HG02763 (cell line): ENCODE data around the gene SRSF3.

Source experiments
- ATAC-seq: cut with Tn5 transposase; IDR thresholded peaks from one replicate; pipeline ENCODE4 v1.9.1; 2021; ENCODE audit warnings: mild to moderate bottlenecking, moderate library complexity; ENCODE audit not compliant: unreplicated experiment

The SRSF3 gene

GRCh38 chr6:36622901-36623546 lies 28.9 kb downstream of the SRSF3 start:
- no peak for ATAC-seq

DNA sequence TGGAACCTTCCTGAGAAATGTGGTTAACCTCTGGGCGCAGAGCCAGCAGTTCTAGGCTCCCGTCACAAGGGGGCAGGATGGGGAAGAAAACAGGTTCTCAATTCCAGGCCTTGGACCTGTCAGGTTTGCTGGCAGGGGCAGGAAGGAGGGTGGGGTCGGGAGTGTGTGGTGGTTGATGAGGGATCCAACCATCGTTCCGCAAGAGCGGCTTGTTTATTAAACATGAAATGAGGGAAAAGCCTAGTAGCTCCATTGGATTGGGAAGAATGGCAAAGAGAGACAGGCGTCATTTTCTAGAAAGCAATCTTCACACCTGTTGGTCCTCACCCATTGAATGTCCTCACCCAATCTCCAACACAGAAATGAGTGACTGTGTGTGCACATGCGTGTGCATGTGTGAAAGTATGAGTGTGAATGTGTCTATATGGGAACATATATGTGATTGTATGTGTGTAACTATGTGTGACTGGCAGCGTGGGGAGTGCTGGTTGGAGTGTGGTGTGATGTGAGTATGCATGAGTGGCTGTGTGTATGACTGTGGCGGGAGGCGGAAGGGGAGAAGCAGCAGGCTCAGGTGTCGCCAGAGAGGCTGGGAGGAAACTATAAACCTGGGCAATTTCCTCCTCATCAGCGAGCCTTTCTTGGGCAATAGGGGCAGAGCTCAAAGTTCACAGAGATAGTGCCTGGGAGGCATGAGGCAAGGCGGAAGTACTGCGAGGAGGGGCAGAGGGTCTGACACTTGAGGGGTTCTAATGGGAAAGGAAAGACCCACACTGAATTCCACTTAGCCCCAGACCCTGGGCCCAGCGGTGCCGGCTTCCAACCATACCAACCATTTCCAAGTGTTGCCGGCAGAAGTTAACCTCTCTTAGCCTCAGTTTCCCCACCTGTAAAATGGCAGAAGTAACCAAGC lies 29.6 kb downstream of the SRSF3 start:
- ATAC-seq: peak; percentile 41

- ATAC-seq: no peak
Measured at GRCh38 chr6:36624461-36625157, 30.4 kb downstream of the SRSF3 start.

- ATAC-seq: no peak
Measured at GRCh38 chr6:36625158-36625919, 31.2 kb downstream of the SRSF3 start.

DNA sequence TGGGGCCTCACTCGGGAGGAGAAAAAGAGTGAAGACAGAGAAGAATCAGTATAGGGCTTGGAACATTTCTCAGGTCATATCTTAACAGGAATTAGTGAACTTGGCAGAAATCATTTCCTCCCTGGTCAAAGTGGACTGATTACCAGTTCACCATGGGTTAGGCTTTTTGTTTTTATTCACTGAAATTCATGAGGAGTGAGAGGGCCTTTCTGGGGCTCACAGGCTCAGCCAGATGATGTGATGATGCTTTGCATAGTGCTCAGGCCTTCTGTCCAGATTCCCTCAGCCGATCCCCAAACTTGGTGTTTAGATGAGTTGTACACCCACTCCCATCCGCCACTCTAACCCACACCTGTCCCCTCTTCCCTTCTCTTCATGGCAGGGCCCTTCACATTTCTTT lies 32.5 kb downstream of the SRSF3 start:
- ATAC-seq: no peak

GRCh38 chr6:36627141-36627540 lies 33.0 kb downstream of the SRSF3 start:
- no peak for ATAC-seq

DNA sequence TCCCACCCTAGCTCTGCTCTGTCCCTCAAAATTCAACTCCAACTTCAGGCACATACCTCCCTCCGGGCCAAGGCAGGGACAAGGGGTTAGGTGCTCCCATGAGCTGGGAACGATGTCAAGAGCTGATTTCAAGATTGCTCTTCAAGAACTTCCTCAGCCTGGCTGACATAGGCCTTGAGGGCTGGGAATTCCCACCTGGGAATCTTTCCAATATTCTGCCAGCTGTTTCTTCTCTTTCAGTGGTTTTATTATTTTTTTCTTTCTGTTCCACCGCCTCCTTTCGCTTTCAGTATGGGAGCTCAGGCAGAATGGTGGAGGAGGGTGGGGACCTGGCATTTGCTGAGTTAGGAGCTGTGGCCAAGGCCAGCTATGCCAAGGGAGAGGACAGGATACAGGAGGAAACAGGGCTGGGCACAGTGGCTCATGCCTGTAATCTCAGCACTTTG lies 33.7 kb downstream of the SRSF3 start:
- ATAC-seq: no peak

GRCh38 chr6:36629784-36630183 lies 35.6 kb downstream of the SRSF3 start:
- ATAC-seq: no peak

DNA sequence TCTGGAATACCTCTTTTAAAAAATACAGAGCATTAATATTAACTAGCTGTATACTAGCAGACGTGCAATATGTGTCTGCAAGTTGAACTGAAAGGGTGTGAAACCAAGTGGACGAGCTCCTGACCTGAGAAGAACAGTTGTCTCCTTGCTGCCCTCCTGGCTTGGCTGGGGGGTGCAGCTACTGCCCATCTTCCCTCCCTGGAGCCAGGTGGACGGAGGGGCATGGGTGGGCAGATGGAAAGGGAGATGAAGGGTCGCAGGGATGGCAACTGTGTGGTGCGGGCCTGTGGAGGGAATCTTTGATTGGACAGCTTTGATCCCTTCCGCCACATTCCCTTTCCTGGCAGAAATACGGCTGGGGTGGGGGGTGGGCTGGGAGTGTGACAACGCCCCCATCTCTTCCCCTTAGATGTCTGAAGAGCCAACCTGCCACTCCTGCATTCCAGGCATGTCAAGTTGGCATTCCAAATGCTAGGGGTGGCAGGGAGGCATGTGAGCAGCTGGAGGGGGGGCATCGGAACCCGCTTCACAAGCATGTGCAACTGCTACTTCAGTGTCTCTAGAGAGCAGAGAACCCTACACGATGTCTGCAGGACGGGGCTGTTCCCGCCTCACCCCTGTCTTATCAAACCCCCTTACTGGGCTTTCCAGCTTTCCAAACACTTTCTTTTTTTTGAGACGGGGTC lies 37.3 kb downstream of the SRSF3 start:
- ATAC-seq: no peak

DNA sequence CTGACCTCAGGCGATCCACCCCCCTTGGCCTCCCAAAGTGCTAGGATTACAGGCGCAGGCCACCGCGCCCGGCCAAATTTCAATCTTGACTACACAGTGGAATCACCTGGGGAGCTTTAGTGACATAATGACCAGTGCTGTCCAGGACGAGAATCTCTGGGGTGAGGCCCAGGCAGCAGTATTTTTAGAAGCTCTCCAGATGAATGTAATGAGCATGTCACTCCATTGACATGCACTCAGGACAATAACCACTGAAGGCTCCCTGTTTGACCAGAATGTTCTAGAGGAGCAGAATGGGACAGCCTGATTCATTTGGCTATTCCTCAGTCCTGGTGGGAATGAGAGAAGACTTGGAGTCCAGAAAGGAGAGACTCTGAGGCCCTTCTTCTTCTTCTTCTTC lies 39.2 kb downstream of the SRSF3 start:
- ATAC-seq: no peak

- no peak for ATAC-seq
Measured at GRCh38 chr6:36633915-36634314, 39.8 kb downstream of the SRSF3 start.

DNA sequence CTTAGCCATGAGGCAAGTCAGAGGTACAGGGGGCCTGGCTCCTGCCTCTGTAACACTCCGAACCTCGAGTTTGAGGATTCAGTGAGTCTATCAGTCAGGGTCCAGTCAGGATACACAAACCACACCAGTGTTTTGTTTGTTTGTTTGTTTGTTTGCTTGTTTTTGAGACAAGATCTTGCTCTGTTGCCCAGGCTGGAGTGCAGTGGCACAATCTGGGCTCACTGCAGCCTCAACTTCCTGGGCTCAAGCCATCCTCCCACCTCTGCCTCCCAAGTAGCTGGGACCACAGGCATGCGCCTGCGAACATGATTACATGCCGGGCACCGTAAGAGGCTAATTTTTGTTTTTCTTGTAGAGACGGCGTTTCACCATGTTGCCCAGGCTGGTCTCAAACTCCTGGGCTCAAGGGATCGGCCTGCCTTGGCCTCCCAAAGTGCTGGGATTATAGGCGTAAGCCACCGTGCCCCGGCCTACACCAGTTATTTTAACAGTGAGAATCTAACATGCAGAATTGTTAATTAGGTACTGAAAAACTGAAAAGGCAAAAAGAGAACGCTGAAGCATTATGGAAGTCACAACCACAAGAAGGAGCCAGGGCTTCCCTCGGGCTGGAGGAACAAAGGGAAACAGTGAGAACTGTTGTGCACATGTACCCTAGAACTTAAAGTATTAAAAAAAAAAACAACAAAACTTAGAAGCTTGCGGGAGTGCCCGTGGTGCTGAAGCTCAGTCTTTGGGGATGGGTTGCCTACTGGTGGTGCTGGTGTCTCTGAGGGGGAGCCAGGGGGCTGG lies 40.4 kb downstream of the SRSF3 start:
- ATAC-seq: no peak

GRCh38 chr6:36636283-36636682 lies 42.1 kb downstream of the SRSF3 start:
- no peak for ATAC-seq

DNA sequence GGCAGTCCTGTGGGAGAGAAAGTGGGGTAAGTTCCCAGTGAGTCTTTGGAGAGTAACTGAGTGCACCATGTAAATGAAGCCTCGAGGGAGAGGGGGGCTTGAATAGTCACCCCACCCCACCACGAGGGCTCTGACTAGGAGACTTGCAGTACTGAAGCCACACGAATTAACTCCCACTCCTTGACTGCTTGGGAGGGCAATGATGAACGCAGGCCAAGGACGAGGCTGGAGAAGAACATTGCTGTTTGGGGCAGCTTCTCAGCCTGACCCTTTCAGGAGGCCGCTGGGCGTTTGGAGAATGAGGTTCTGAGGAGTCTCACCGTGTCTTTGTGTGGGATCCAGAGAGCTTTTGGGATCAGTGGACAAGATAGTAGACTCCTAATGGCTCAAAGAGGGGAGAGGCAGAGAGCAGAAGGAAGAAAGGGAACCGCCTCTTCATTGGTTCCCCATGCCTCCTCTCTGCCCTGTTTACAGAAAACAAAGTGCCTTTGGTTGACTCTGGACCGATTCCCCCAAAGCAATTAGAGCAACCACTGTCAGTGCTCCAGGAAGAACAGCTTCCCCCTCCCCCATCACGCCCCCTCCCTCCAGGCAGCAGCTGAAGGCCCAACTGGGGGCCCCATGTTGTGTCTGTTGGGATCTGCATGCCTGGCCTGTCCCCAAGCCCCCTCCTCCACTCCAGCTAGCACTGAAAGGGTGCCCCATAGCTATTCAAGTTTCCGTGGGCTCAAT lies 42.7 kb downstream of the SRSF3 start:
- ATAC-seq: no peak

DNA sequence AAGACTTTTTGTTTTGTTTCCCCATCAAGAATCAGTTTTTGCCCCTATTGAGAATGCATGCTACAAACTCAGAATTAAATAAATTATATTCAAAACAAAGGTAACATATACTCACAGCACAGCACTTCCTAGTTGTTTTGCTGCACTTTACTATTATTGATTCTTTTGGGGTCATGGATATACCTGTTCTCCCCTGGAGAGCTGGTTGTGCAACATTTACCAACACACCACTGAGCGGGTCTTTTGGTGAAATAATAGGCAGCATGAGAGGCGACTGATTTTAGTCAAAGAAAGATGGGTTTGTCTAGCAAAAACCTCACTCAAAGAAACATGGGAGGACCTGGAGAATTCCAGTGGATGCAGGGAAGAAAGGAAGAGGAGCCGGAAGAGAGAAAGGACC lies 44.4 kb downstream of the SRSF3 start:
- ATAC-seq: no peak

- ATAC-seq: no peak
Measured at GRCh38 chr6:36639171-36639808, 45.1 kb downstream of the SRSF3 start.

- ATAC-seq: no peak
Measured at GRCh38 chr6:36641543-36641942, 47.4 kb downstream of the SRSF3 start.
